H9 (cell line): ENCODE measurements around the gene CDR2L. TPM values are rescaled to one million over a fixed set of nuclear protein-coding genes. Genes with fewer than 3 reads are reported as not detected.
"Not testable (repeated sequence)": the region's sequence is repeated elsewhere in the genome, so short reads cannot be mapped to it uniquely, and the experiment has no call there.

Experiments
- DNase-seq: peaks from one replicate; pipeline ENCODE4 v3.0.0-alpha.2; 2017
- H2AFZ ChIP-seq: one replicate; pipeline ENCODE4 v1.6.1; 2013; ENCODE audit warnings: mild to moderate bottlenecking, low read length, control low read depth, moderate library complexity
- H2AK5ac ChIP-seq: 2 replicates; pipeline ENCODE4 v1.6.1; 2013; ENCODE audit warnings: low read length, control low read depth, mixed read lengths; ENCODE audit not compliant: insufficient read length
- H2BK120ac ChIP-seq: one replicate; pipeline ENCODE4 v1.6.1; 2013; ENCODE audit warnings: low read depth, mild to moderate bottlenecking, low read length, control low read depth, inconsistent platforms; ENCODE audit not compliant: poor library complexity, severe bottlenecking
- H2BK12ac ChIP-seq: 2 replicates; pipeline ENCODE4 v1.6.1; 2013; ENCODE audit warnings: low read length, control low read depth, mixed read lengths, low read depth; ENCODE audit not compliant: insufficient read length
- H2BK15ac ChIP-seq: 2 replicates; pipeline ENCODE4 v1.6.1; 2013; ENCODE audit warnings: low read depth, low read length, control low read depth
- H2BK20ac ChIP-seq: one replicate; pipeline ENCODE4 v1.6.1; 2013; ENCODE audit warnings: low read depth, mild to moderate bottlenecking, low read length, control low read depth, inconsistent platforms; ENCODE audit not compliant: poor library complexity, severe bottlenecking
- H2BK5ac ChIP-seq: 2 replicates; pipeline ENCODE4 v1.6.1; 2013; ENCODE audit warnings: low read length, control low read depth, mixed read lengths; ENCODE audit not compliant: insufficient read length
- H3K14ac ChIP-seq: 2 replicates; pipeline ENCODE4 v1.6.1; 2013; ENCODE audit warnings: low read length, control low read depth; ENCODE audit not compliant: insufficient read depth
- H3K18ac ChIP-seq: 2 replicates; pipeline ENCODE4 v1.6.1; 2013; ENCODE audit warnings: low read depth, mild to moderate bottlenecking, mixed read lengths, low read length, control low read depth; ENCODE audit not compliant: insufficient read length
- H3K23ac ChIP-seq: 2 replicates; pipeline ENCODE4 v1.6.1; 2013; ENCODE audit warnings: low read length, control low read depth, mixed read lengths, low read depth; ENCODE audit not compliant: insufficient read length
- H3K23me2 ChIP-seq: 2 replicates; pipeline ENCODE4 v1.6.1; 2013; ENCODE audit warnings: low read depth, mild to moderate bottlenecking, mixed read lengths, low read length, control low read depth; ENCODE audit not compliant: insufficient read length, poor library complexity, severe bottlenecking
- H3K27ac ChIP-seq: 2 replicates; pipeline ENCODE4 v1.5.1; 2013; ENCODE audit warnings: low read length, control low read depth, mixed read lengths, low read depth; ENCODE audit not compliant: insufficient read length
- H3K27me3 ChIP-seq: 2 replicates; pipeline ENCODE4 v1.6.1; 2013; ENCODE audit warnings: low read length, control low read depth, inconsistent platforms; ENCODE audit not compliant: insufficient read depth
- H3K4ac ChIP-seq: 2 replicates; pipeline ENCODE4 v1.6.1; 2013; ENCODE audit warnings: low read depth, mild to moderate bottlenecking, control low read depth, inconsistent platforms, low read length, moderate library complexity
- H3K4me1 ChIP-seq: 2 replicates; pipeline ENCODE4 v1.6.1; 2013; ENCODE audit warnings: low read length, control low read depth, inconsistent platforms; ENCODE audit not compliant: insufficient read depth
- H3K4me2 ChIP-seq: 2 replicates; pipeline ENCODE4 v1.6.1; 2013; ENCODE audit warnings: low read length, control low read depth, mixed read lengths; ENCODE audit not compliant: insufficient read length, insufficient read depth
- H3K56ac ChIP-seq: 2 replicates; pipeline ENCODE4 v1.6.1; 2013; ENCODE audit warnings: low read depth, mild to moderate bottlenecking, mixed read lengths, low read length, control low read depth; ENCODE audit not compliant: insufficient read length
- H3K79me1 ChIP-seq: 2 replicates; pipeline ENCODE4 v1.6.1; 2013; ENCODE audit warnings: low read depth, mild to moderate bottlenecking, moderate library complexity, low read length, control low read depth, inconsistent platforms; ENCODE audit not compliant: insufficient read depth, poor library complexity, severe bottlenecking
- H3K79me2 ChIP-seq: 2 replicates; pipeline ENCODE4 v1.6.1; 2013; ENCODE audit warnings: low read length, control low read depth, inconsistent platforms; ENCODE audit not compliant: insufficient read depth
- H3K9ac ChIP-seq: 2 replicates; pipeline ENCODE4 v1.6.1; 2013; ENCODE audit warnings: low read length, control low read depth, mixed read lengths; ENCODE audit not compliant: insufficient read length; ENCODE audit errors: extremely low read depth
- H3K9me3 ChIP-seq: one replicate; pipeline ENCODE4 v1.6.1; 2013; ENCODE audit warnings: low read depth, low read length, inconsistent platforms; ENCODE audit not compliant: control insufficient read depth
- H3T11ph ChIP-seq: one replicate; pipeline ENCODE4 v1.6.1; 2013; ENCODE audit warnings: mild to moderate bottlenecking, low read length, control low read depth, inconsistent platforms
- H4K20me1 ChIP-seq: one replicate; pipeline ENCODE4 v1.6.1; 2013; ENCODE audit not compliant: control insufficient read depth, insufficient read length, insufficient read depth
- H4K5ac ChIP-seq: 2 replicates; pipeline ENCODE4 v1.6.1; 2013; ENCODE audit warnings: low read depth, mild to moderate bottlenecking, mixed read lengths, low read length, control low read depth; ENCODE audit not compliant: insufficient read length
- H4K8ac ChIP-seq: replicated peaks from 2 replicates; pipeline ENCODE4 v1.6.1; 2013; ENCODE audit warnings: low read length, control low read depth, mixed read lengths, low read depth; ENCODE audit not compliant: insufficient read length
- H4K91ac ChIP-seq: 2 replicates; pipeline ENCODE4 v1.6.1; 2013; ENCODE audit warnings: low read depth, mild to moderate bottlenecking, moderate library complexity, mixed read lengths, low read length, control low read depth; ENCODE audit not compliant: insufficient read length
- H3K27ac Mint-ChIP-seq, 3 experiments: 2 replicates in 2 of 3; 3 replicates in 1 of 3; pipeline ENCODE4 v1.8.0; 2020 to 2021; ENCODE audit warnings: mixed read lengths in 3 of 3, mild to moderate bottlenecking in 1 of 3, moderate library complexity in 1 of 3
- H3K27me3 Mint-ChIP-seq: 2 replicates; pipeline ENCODE4 v1.8.0; 2021; ENCODE audit warnings: low read depth, mild to moderate bottlenecking, moderate library complexity, mixed read lengths
- H3K36me3 Mint-ChIP-seq, 3 experiments: 2 replicates in 2 of 3; 3 replicates in 1 of 3; pipeline ENCODE4 v1.8.0; 2020 to 2021; ENCODE audit warnings: low read depth in 3 of 3, mixed read lengths in 3 of 3; ENCODE audit not compliant: insufficient read depth in 1 of 3
- H3K4me1 Mint-ChIP-seq, 2 experiments: 2 replicates each; pipeline ENCODE4 v1.8.0; 2020; ENCODE audit warnings: mixed read lengths in 2 of 2
- H3K4me3 Mint-ChIP-seq, 2 experiments: 2 replicates in 1 of 2; 3 replicates in 1 of 2; pipeline ENCODE4 v1.8.0; 2020 to 2021; ENCODE audit warnings: mild to moderate bottlenecking in 2 of 2, mixed read lengths in 2 of 2, moderate library complexity in 1 of 2
- H3K9me3 Mint-ChIP-seq, 2 experiments: 2 replicates in 1 of 2; 3 replicates in 1 of 2; pipeline ENCODE4 v1.8.0; 2020; ENCODE audit warnings: mild to moderate bottlenecking in 2 of 2, mixed read lengths in 2 of 2, moderate library complexity in 1 of 2
- WGBS: extraction: QIAGEN DNeasy Blood & Tissue Kit; methylation state at CpG from one replicate; pipeline ENCODE4 v1.1.7; 2013; ENCODE audit warnings: missing lambda C conversion rate, low lambda C conversion rate, mixed read lengths; ENCODE audit not compliant: insufficient read length; ENCODE audit errors: extremely low coverage; 5-methylcytosine and 5-hydroxymethylcytosine counted together
- total RNA-seq: library from RNA; stranded (reverse); gene quantifications from 2 replicates; pipeline ENCODE4 v1.2.1, GENCODE V29; 2021

The CDR2L gene
- total RNA-seq, 1 experiment from 2014 or later, result 23.3 TPM

DNA sequence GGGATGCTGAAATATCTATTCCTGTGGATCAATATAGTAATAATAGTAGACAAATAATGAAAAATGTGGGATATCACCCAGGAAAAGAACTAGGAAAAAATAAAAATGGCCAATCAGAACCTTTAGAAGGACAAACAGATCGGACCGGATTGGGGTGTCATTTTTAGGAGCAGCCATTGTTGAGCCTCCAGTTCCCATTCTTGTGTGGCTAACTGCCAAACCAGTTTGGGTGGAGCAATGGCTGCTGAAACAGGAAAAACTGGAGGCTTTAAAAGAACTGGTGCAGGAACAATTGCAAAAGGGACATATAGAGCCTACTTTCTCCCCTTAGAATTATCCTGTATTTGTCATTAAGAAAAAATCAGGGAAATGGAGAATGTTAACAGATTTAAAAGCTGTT is 39.2 kb downstream of the CDR2L start:
- Mint-ChIP-seq H3K9me3 (peaks cover 28 to 50% of the 10 kb centered on the region in 2 experiments), H3K36me3 (peaks cover 20 to 37% (median 30%) of the 10 kb centered on the region in 3 experiments), H3K27me3 (peaks cover 20% of the 10 kb centered on the region)
- H4K5ac ChIP-seq, H3K79me2 ChIP-seq, H3K23me2 ChIP-seq, H3K27ac ChIP-seq, H3K56ac ChIP-seq, H3K9ac ChIP-seq, H3K4me1 ChIP-seq, H3T11ph ChIP-seq, H2BK120ac ChIP-seq, H2BK20ac ChIP-seq, H3K79me1 ChIP-seq, H3K18ac ChIP-seq, H3K23ac ChIP-seq, H2AFZ ChIP-seq, H3K14ac ChIP-seq, H4K8ac ChIP-seq, H2BK15ac ChIP-seq, H2BK12ac ChIP-seq, DNase-seq, H3K9me3 ChIP-seq, H3K4me3 Mint-ChIP-seq, H3K4me1 Mint-ChIP-seq, H3K4me2 ChIP-seq, H3K27ac Mint-ChIP-seq, H2AK5ac ChIP-seq, H3K4ac ChIP-seq, H4K20me1 ChIP-seq, H4K91ac ChIP-seq, H2BK5ac ChIP-seq, H3K27me3 ChIP-seq: not testable (repeated sequence)
- WGBS, result no CpG with 5 or more reads among the region's 2 CpGs
